ENCODE measurements around the gene PPM1F.
"Not testable (repeated sequence)": the region's sequence is repeated elsewhere in the genome, so short reads cannot be mapped to it uniquely, and the experiment has no call there.

PPM1F gene

DNA sequence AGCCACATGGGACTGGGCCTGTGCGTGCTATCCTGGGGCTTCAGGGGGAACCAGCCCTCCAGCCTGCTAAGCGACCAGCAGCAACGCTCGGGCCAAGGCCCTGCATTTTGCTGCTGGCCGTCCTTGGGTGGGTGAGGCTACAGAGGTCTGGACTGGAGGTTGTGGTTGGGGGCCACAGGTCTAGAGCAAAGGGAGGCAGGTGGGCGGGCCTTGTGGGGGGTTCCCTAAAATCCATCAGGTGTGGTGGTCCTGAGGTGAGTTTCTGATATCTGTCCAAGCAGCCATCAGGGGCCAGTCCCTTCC is 34.7 kb downstream of the PPM1F start:
- DNase-seq, result no peak

DNA sequence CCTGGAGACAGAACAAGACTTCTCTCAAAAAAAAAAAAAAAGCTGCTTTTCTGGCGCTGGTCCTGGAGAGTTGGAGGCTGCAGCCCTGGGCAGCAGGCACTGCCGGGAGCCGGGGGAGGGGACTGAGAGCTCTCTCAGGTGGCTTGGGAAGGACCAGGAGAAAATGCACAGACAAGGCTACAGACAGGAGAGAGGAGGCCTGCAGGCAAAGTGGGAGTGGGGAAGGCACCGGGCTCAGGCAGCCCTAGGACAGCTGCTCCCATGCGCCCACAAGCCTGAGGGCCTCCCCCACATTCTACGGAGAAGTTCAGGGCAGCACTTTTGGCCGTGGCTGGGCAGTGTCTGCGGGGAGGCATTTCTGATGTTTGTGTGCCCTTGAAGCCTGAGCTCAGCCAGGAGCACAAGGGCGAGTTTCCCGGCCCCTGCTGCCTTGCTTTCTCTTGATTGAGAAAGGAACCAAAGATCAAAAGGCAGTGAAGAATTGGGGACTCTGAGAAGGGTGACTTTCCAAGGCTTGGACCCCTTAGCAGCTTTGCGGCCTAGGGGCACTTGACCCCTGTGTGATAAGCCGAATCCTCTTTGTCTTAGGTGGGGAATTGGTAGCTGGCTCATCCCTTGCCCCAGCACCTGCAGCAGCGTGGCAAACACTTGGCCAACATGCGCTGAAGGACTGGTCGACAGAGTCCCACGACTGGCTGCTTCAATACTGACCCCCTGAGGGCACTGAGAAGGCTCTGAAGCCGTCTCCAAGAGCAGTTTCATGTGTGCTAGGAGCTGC is 35.3 kb downstream of the PPM1F start:
- DNase-seq, result no peak

DNA sequence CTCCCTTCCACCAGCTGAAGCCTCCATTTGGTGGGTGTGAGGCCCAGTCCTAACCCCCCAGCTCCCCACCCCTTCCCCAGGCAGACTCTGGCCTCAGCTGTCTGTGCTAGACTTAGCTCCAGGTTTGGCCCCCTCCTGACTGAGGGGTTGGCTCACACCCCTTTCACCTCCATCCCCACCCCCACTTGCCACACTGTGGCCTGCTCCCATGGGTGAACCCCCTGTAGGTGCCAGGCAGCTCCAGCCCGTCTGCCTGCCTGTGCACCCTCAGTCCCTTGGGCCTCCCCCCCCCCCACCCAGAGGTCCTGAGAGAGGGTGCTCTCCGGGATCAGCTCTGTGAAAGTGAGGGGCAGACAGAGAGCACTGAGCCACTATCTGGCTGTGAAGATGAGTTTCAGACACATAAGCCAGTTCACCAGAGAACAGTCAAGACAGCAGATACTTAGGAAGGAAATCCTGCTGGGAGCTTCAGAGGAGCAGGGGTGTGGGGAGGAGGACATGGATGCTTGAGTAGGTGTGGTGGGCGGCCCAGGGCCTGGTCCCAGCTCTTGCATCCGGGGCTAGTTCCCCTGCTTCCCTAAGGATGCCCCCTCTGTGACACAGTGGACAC is 36.2 kb downstream of the PPM1F start:
- no peak for DNase-seq

DNA sequence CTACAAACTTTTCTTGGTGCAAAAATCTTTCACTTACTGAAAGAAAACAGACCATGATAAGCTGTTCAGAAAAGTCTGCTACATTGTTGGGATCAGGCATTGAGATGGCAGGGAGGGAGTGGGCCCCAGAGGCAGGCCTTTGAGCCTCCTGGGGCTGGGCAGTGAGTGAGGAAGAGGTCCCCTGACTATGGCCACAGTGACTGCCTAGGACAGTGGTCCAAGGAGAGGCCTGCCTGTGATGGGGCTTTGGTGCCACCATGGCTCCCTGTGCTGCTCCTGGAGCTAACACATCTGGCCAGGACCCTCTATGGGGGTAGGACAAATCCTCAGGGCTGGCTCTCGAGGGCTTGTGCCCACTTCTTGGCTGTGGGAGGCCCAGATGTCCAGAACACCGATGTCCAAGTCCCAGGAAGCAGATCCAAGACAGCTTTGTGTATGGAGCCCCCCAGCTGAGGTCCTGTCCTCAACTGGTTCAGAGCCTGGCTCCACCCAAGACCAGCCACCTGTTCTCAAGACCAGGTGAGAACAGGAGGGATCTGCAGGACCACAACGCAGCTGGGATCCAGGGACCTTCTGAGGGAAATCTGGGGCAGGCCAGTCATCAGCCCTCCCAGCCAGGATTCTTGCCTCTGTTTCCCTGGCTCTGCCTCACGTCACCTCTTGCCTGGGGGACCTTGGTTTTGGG is 36.9 kb downstream of the PPM1F start:
- no peak for DNase-seq

- not testable (repeated sequence) for DNase-seq
These were observed 38.5 kb downstream of the PPM1F start for GRCh38 chr22:21914033-21914642.

DNA sequence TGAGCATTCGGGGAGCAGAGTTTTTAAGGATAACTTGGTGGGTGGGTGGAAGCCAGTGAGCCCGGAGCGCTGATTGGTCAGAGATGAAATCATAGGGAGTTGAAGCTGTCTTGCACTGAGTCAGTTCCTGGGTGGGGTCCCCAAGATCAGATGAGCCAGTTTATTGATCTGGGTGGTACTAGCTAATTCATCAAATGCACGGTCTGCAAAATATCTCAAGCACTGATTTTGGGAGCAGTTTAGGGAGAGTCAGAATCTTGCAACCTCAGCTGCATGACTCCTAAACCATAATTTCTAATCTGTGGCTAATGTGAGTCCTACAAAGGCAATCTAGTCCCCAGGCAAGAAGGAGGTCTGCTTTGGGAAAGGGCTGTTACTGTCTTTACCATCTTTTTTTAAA is 42.3 kb downstream of the PPM1F start:
- not testable (repeated sequence) for DNase-seq

GRCh38 chr22:21909871-21910270 is 42.8 kb downstream of the PPM1F start:
- DNase-seq, result no peak

- no peak for DNase-seq
These were observed 44.8 kb downstream of the PPM1F start for GRCh38 chr22:21907638-21908522.

DNA sequence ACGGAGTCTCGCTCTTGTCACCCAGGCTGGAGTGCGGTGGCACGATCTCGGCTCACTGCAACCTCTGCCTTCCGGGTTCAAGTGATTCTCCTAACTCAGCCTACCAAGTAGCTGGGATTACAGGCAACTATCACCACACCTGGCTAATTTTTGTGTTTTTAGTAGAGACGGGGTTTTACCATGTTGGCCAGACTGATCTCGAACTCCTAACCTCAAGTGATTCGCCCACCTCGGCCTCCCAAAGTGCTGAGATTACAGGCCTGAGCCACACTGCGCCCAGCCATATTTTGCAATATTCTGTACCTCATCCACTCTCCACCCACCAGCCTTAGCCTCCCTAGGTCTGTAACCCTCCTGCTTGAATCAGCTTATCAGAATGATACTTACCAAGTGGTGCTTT is 47.4 kb downstream of the PPM1F start:
- DNase-seq, result not testable (repeated sequence)

DNA sequence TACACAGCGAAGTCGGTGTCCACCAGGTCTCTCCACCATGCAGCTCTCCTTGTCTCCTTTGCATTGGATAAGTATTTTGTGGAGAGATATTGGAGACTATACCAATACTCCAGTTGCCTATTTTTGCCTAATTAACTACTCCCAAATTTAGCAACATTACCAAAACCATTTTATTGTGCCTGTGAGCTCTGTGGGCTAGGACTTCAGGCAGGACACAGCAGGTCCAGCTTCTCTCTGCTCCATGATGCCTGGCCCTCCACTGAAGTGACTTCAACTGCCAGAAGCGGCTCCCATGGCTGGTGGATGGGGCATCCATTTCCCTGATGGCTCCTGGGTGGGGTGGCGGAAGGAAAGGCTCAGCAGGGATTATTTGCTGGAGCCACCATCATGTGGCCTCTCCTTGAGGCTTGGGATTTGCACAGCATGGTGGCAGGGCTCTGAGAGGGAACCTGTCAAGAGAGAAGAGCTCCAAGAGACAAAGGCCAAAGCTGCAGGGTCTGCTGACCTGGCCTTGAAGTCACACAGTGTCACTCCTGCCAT is 48.3 kb downstream of the PPM1F start:
- no peak for DNase-seq

- DNase-seq, result no peak
These were observed 49.4 kb downstream of the PPM1F start for GRCh38 chr22:21903283-21903682.

DNA sequence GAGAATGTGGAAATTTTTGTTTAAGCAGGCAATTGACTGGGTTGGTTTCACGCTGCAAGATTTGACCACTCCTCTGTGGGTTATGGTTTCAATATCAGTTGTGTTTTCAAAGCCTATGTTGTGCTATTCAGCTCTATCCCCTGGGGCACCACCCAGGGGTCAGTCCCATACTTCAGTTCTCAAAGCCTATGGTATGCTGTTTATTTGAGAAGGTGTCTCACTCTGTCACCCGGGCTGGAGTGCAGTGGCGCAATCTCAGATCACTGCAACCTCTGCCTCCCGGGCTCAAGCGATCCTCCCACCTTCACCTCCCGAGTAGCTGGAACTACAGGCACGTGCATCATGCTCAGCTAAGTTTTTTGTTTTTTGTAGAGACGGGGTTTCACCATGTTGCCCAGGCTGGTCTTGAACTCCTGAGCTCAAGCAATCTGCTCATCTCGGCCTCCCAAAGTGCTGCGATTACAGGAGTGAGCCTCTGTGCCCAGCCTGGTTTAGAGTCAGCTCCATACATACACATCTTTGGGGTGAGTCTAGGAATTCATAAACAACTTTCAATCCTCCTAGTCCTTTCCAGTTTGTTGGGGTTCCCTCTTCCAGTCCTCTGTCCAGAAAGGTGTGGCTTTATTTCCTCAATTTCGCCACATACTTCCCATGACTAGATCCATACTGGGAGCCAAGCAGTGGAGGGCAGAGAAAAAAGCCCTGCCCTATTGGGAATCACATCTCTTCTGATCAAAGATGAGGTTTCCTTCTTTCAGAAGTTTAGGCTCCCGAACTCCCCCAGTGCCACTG is 50.2 kb downstream of the PPM1F start:
- DNase-seq, result no peak

DNA sequence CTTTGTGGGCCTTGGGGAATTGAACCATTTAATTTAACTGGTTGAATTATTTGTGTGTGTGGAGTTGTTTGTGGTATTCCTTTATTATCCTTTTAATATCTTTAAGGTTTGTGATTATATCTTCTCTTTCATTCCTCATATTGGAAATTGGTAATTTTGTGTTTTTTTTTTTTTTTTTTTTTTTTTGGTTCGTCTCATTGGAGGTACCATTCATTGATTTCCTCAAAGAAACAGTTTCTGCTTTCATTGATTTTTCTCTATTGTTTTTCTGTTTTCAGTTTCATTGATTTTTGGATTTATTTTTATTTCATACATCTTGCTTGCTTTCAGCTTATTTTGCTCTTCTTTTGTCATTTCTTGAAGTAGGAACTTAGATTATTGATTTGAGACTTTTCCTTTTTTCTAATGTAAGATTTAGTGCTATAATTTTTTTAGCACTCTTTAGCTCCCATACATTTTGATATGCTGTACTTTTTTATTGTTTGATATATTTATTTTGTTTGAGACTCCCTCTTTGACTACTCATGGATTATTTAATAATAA is 54.2 kb downstream of the PPM1F start:
- no peak for DNase-seq

GRCh38 chr22:21896951-21897513 is 55.6 kb downstream of the PPM1F start:
- DNase-seq, result no peak

DNA sequence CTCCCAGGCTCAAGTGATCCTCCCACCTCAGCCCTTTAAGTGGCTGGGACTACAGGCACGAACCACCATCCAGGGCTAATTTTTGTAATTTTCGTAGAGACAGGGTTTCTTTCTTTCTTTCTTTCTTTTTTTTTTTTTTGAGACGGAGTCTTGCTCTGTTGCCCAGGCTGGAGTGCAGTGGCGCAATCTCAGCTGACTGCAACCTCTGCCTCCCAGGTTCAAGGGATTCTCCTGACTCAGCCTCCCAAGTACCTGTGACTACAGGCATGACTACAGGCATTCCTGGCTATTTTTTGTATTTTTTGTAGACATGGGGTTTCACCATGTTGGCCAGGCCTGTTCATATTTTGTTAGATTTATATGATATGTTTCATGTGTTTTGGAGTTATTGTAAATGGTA is 56.4 kb downstream of the PPM1F start:
- DNase-seq, result not testable (repeated sequence)

DNA sequence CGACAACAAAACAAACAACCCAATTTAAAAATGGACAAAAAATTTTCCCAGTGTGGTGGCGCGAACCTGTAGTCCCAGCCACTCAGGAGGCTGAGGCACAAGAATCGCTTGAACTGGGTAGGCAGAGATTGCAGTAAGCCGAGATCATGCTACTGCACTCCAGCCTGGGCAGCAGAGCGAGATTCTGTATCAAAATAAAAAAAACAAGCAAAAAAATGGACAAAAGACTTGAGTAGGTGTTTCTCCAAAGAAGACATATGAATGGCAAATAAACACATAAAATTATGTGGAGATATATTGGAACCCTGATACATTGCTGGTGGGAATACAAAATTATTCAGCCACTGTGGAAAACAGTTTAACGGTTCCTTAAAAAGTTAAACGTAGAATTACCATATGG is 57.8 kb downstream of the PPM1F start:
- DNase-seq, result no peak

- no peak for DNase-seq
These were observed 63.2 kb downstream of the PPM1F start for GRCh38 chr22:21889251-21889990.

GRCh38 chr22:21887841-21888240 is 64.8 kb downstream of the PPM1F start:
- no peak for DNase-seq

DNA sequence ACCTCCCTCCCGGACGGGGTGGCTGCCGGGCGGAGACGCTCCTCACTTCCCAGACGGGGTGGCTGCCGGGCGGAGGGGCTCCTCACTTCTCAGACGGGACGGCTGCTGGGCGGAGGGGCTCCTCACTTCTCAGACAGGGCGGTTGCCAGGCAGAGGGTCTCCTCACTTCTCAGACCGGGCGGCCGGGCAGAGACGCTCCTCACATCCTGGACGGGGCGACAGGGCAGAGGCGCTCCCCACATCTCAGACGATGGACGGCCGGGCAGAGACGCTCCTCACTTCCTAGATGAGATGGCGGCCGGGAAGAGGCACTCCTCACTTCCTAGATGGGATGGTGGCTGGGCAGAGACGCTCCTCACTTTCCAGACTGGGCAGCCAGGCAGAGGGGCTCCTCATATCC is 68.7 kb downstream of the PPM1F start:
- DNase-seq, result not testable (repeated sequence)

GRCh38 chr22:21882754-21883333 is 69.8 kb downstream of the PPM1F start:
- DNase-seq, result not testable (repeated sequence)
